Neural progenitor cell (in vitro differentiated cells): ENCODE data around the gene BSDC1. TPM values are rescaled to one million over a fixed set of nuclear protein-coding genes. Genes with fewer than 3 reads are reported as not detected.
A peak's percentile ranks its signal among the peaks of the same experiment; 100 is the strongest.

Source experiments
- DNase-seq: peaks from one replicate; pipeline ENCODE4 v3.0.0-alpha.2; 2016; ENCODE audit warnings: low spot score
- H2AFZ ChIP-seq: fragments of 200-600 bp; sonication (generic); replicated peaks from 2 replicates; pipeline ENCODE4 v1.6.1; 2016; ENCODE audit warnings: antibody characterized with exemption
- H3F3A ChIP-seq: fragments of 200-600 bp; sonication (generic); 2 replicates; pipeline ENCODE4 v1.6.1; 2016; ENCODE audit warnings: antibody characterized with exemption, low read depth
- H3K27ac ChIP-seq: fragments of 200-600 bp; sonication (generic); 2 replicates; pipeline ENCODE4 v1.5.1; 2016; ENCODE audit warnings: mild to moderate bottlenecking
- H3K27me3 ChIP-seq: fragments of 200-600 bp; sonication (generic); 2 replicates; pipeline ENCODE4 v1.6.1; 2016; ENCODE audit warnings: mild to moderate bottlenecking, moderate library complexity
- H3K36me3 ChIP-seq: fragments of 200-600 bp; sonication (generic); 2 replicates; pipeline ENCODE4 v1.5.1; 2016
- H3K4me1 ChIP-seq: fragments of 200-600 bp; sonication (generic); 2 replicates; pipeline ENCODE4 v1.6.1; 2016; ENCODE audit warnings: mixed run types
- H3K4me2 ChIP-seq: fragments of 200-600 bp; sonication (generic); 2 replicates; pipeline ENCODE4 v1.6.1; 2016
- H3K4me3 ChIP-seq: fragments of 200-600 bp; sonication (generic); 2 replicates; pipeline ENCODE4 v1.5.1; 2016
- H3K79me2 ChIP-seq: fragments of 200-600 bp; sonication (generic); 2 replicates; pipeline ENCODE4 v1.6.1; 2016; ENCODE audit warnings: low read depth
- H3K9ac ChIP-seq: fragments of 200-600 bp; sonication (generic); 2 replicates; pipeline ENCODE4 v1.6.1; 2016
- H3K9me3 ChIP-seq: fragments of 200-600 bp; sonication (generic); 2 replicates; pipeline ENCODE4 v1.5.1; 2016; ENCODE audit warnings: low read depth
- H4K20me1 ChIP-seq: fragments of 200-600 bp; sonication (generic); 2 replicates; pipeline ENCODE4 v1.6.1; 2016; ENCODE audit warnings: low read depth
- H3K27ac Mint-ChIP-seq: 3 replicates; pipeline ENCODE4 v1.8.0; 2021; ENCODE audit warnings: mixed read lengths
- H3K27me3 Mint-ChIP-seq: 2 replicates; pipeline ENCODE4 v1.8.0; 2022; ENCODE audit warnings: low read depth, mild to moderate bottlenecking, inconsistent platforms, moderate library complexity, mixed read lengths; ENCODE audit not compliant: insufficient read depth
- H3K36me3 Mint-ChIP-seq: 3 replicates; pipeline ENCODE4 v1.8.0; 2021; ENCODE audit warnings: mixed read lengths
- H3K4me1 Mint-ChIP-seq: 3 replicates; pipeline ENCODE4 v1.8.0; 2021; ENCODE audit warnings: mixed read lengths
- H3K4me3 Mint-ChIP-seq: 3 replicates; pipeline ENCODE4 v1.8.0; 2021; ENCODE audit warnings: mild to moderate bottlenecking, moderate library complexity, mixed read lengths
- H3K9me3 Mint-ChIP-seq: 3 replicates; pipeline ENCODE4 v1.8.0; 2020; ENCODE audit warnings: mixed read lengths
- CTCF ChIP-seq: fragments of 200-600 bp; sonication (generic); IDR thresholded peaks from 2 replicates; pipeline ENCODE4 v1.5.1; 2017; ENCODE audit warnings: antibody characterized with exemption, mild to moderate bottlenecking
- EZH2 ChIP-seq: fragments of 200-600 bp; sonication (generic); IDR thresholded peaks from 2 replicates; pipeline ENCODE4 v1.6.1; 2017; ENCODE audit warnings: antibody characterized with exemption, mild to moderate bottlenecking, moderate library complexity
- EZH2phosphoT487 ChIP-seq: fragments of 200-600 bp; sonication (generic); IDR thresholded peaks from 2 replicates; pipeline ENCODE4 v1.6.1; 2017; ENCODE audit warnings: antibody characterized with exemption
- total RNA-seq: library from RNA; depleted of rRNA; stranded (reverse); fragments of >200 nt; gene quantifications from 2 replicates; pipeline ENCODE4 v1.2.3, GENCODE V29; 2015; ENCODE audit warnings: low replicate concordance

The BSDC1 gene
- total RNA-seq, 1 donor from 2014 or later, result 47.5 TPM

GRCh38 chr1:32352831-32353383, 41.3 kb downstream of the BSDC1 start:
- Histone ChIP-seq H3K4me1 (peaks cover 16% of the 10 kb centered on the region), H3K79me2 (no peaks in the 10 kb centered on the region), H3F3A (peaks cover 19% of the 10 kb centered on the region), H3K9me3 (peaks cover 9% of the 10 kb centered on the region), H3K36me3 (no peaks in the 10 kb centered on the region), H4K20me1 (peaks cover 9% of the 10 kb centered on the region), H2AFZ (no peak overlapping the region), H3K4me2 (peak overlapping the region; percentile 90), H3K27ac (no peak overlapping the region), H3K4me3 (no peak overlapping the region), H3K9ac (no peak overlapping the region), H3K27me3 (peaks cover 19% of the 10 kb centered on the region)
- H3K9me3 Mint-ChIP-seq, result peaks cover 4% of the 10 kb centered on the region
- peaks cover 43% of the 10 kb centered on the region for H3K4me1 Mint-ChIP-seq
- no peak overlapping the region for H3K27ac Mint-ChIP-seq
- no peak for DNase-seq
- no peak for TF ChIP-seq EZH2
- no peak for TF ChIP-seq EZH2phosphoT487
- TF ChIP-seq CTCF, result no peak
- H3K4me3 Mint-ChIP-seq, result peak overlapping the region; percentile 83
- H3K36me3 Mint-ChIP-seq, result peaks cover 9% of the 10 kb centered on the region
- H3K27me3 Mint-ChIP-seq, result peaks cover 7% of the 10 kb centered on the region

GRCh38 chr1:32352239-32352745, 41.9 kb downstream of the BSDC1 start:
- peaks cover 40% of the 10 kb centered on the region for H3K4me1 Mint-ChIP-seq
- DNase-seq, result no peak
- H3F3A ChIP-seq, result peaks cover 19% of the 10 kb centered on the region
- H4K20me1 ChIP-seq, result peaks cover 9% of the 10 kb centered on the region
- H2AFZ ChIP-seq, result peak overlapping the region; percentile 74
- peak overlapping the region; percentile 45 for H3K9ac ChIP-seq
- H3K27ac ChIP-seq, result no peak overlapping the region
- H3K9me3 ChIP-seq, result peaks cover 9% of the 10 kb centered on the region
- H3K27me3 Mint-ChIP-seq, result peaks cover 9% of the 10 kb centered on the region
- H3K79me2 ChIP-seq, result no peaks in the 10 kb centered on the region
- peak overlapping the region; percentile 83 for H3K4me3 Mint-ChIP-seq
- H3K4me1 ChIP-seq, result peaks cover 16% of the 10 kb centered on the region
- peak overlapping the region; percentile 90 for H3K4me2 ChIP-seq
- H3K9me3 Mint-ChIP-seq, result peaks cover 4% of the 10 kb centered on the region
- no peak overlapping the region for H3K27ac Mint-ChIP-seq
- H3K4me3 ChIP-seq, result peak overlapping the region; percentile 85
- peaks cover 9% of the 10 kb centered on the region for H3K36me3 Mint-ChIP-seq
- no peaks in the 10 kb centered on the region for H3K36me3 ChIP-seq
- TF ChIP-seq EZH2 (no peak), EZH2phosphoT487 (no peak), CTCF (no peak)
- peaks cover 19% of the 10 kb centered on the region for H3K27me3 ChIP-seq

- peaks cover 19% of the 10 kb centered on the region for H3F3A ChIP-seq
- H4K20me1 ChIP-seq, result peaks cover 9% of the 10 kb centered on the region
- H3K4me3 Mint-ChIP-seq, result peak overlapping the region; percentile 90
- H3K27me3 ChIP-seq, result peaks cover 19% of the 10 kb centered on the region
- peak overlapping the region; percentile 85 for H3K4me3 ChIP-seq
- peak; percentile 100 for DNase-seq
- H3K4me1 Mint-ChIP-seq, result peaks cover 41% of the 10 kb centered on the region
- H3K9ac ChIP-seq, result peak overlapping the region; percentile 45
- H3K27ac ChIP-seq, result peak overlapping the region; percentile 38
- peak overlapping the region; percentile 90 for H3K4me2 ChIP-seq
- H3K36me3 Mint-ChIP-seq, result peaks cover 9% of the 10 kb centered on the region
- H3K36me3 ChIP-seq, result no peaks in the 10 kb centered on the region
- H3K9me3 ChIP-seq, result peaks cover 9% of the 10 kb centered on the region
- peak overlapping the region; percentile 95 for H2AFZ ChIP-seq
- peaks cover 16% of the 10 kb centered on the region for H3K4me1 ChIP-seq
- peaks cover 9% of the 10 kb centered on the region for H3K27me3 Mint-ChIP-seq
- peaks cover 4% of the 10 kb centered on the region for H3K9me3 Mint-ChIP-seq
- no peaks in the 10 kb centered on the region for H3K79me2 ChIP-seq
- H3K27ac Mint-ChIP-seq, result peak overlapping the region; percentile 91
- TF ChIP-seq EZH2 (peak; percentile 46), EZH2phosphoT487 (no peak)
Measured at GRCh38 chr1:32351399-32352238, 42.6 kb downstream of the BSDC1 start.
